D341Med (cell line): Measurements from ENCODE around the gene KLK6.
"Not testable (repeated sequence)": the region's sequence is repeated elsewhere in the genome, so short reads cannot be mapped to it uniquely, and the experiment has no call there.

ENCODE experiments used
- DNase-seq: peaks from one replicate; pipeline ENCODE4 v3.0.0; 2012; ENCODE audit warnings: low spot score

The KLK6 gene

GRCh38 chr19:50992666-50993035 lies 23.3 kb upstream of the KLK6 start:
- DNase-seq = no peak

- DNase-seq = not testable (repeated sequence)
Observed at GRCh38 chr19:50984416-50984815, 15.0 kb upstream of the KLK6 start.

- no peak for DNase-seq
Observed at GRCh38 chr19:50983625-50984292, 14.4 kb upstream of the KLK6 start, which contains the start of gene KLK7. Gene KLK7 (minus strand): TSS chr19:50983917. CDS start chr19:50982399, 1,518 bp downstream.

GRCh38 chr19:50982186-50982585 lies 12.8 kb upstream of the KLK6 start:
- DNase-seq = no peak

- no peak for DNase-seq
Observed at GRCh38 chr19:50981587-50982146, 12.3 kb upstream of the KLK6 start.

- no peak for DNase-seq
Observed at GRCh38 chr19:50980208-50980607, 10.8 kb upstream of the KLK6 start.

GRCh38 chr19:50979758-50980157 lies 10.4 kb upstream of the KLK6 start:
- DNase-seq = no peak

- DNase-seq = no peak
Observed at GRCh38 chr19:50978772-50979390, 9.5 kb upstream of the KLK6 start.

- no peak for DNase-seq
Observed at GRCh38 chr19:50977626-50978025, 8.2 kb upstream of the KLK6 start.

- DNase-seq = no peak
Observed at GRCh38 chr19:50975766-50976165, 6.4 kb upstream of the KLK6 start.

- DNase-seq = no peak
Observed at GRCh38 chr19:50974702-50975556, 5.5 kb upstream of the KLK6 start.

GRCh38 chr19:50972795-50973376 lies 3.5 kb upstream of the KLK6 start:
- no peak for DNase-seq

- not testable (repeated sequence) for DNase-seq
Observed at GRCh38 chr19:50969810-50970209, 419 bp upstream of the KLK6 start.

GRCh38 chr19:50968716-50969412 lies 527 bp downstream of the KLK6 start:
- no peak for DNase-seq

- DNase-seq = no peak
Observed at GRCh38 chr19:50967929-50968715, 1.3 kb downstream of the KLK6 start.

GRCh38 chr19:50964266-50964665 lies 5.1 kb downstream of the KLK6 start:
- no peak for DNase-seq

GRCh38 chr19:50963381-50963780 lies 6.0 kb downstream of the KLK6 start:
- no peak for DNase-seq

- no peak for DNase-seq
Observed at GRCh38 chr19:50962245-50962644, 7.1 kb downstream of the KLK6 start.

GRCh38 chr19:50959731-50960500 lies 9.5 kb downstream of the KLK6 start:
- no peak for DNase-seq

- no peak for DNase-seq
Observed at GRCh38 chr19:50957587-50957986, 11.8 kb downstream of the KLK6 start.
